K562 (cell line): ENCODE results near the gene MICAL2. TPM values are rescaled to one million over a fixed set of nuclear protein-coding genes. Genes with fewer than 3 reads are reported as not detected.

ENCODE experiments used
- ATAC-seq: fragments of 200-7000 bp; cut with Tn5 transposase; 3 replicates; pipeline ENCODE4 v1.9.1; 2020; ENCODE audit warnings: moderate library complexity
- BruUV-seq: library from RNA; stranded (reverse); fragments of 400-500 nt; replicated peaks from 2 replicates; lab custom pipeline; 2021; lab: Mats Ljungman, UMichigan
- CTCF ChIA-PET: fragments of 300-600 bp; formaldehyde crosslinking; extraction: SDS; loops from one replicate; lab custom pipeline; 2021; ENCODE audit warnings: low intra/inter-chr PET ratio; lab: Yijun Ruan, JAX
- POLR2A ChIA-PET: fragments of 300-600, 350-650 bp; sonication (Branson Sonifier 250); formaldehyde crosslinking; extraction: SDS; loops from one replicate; lab custom pipeline; 2021; ENCODE audit warnings: antibody characterized with exemption, inconsistent platforms; lab: Yijun Ruan, JAX
- DNase-seq, 4 experiments: peaks; one replicate each; pipeline versions ENCODE4 v3.0.0 to v3.0.0-alpha.2; 2011 to 2018; ENCODE audit warnings: low spot score in 3 of 4, mixed read lengths in 3 of 4; ENCODE audit errors: extremely low read depth in 1 of 4
- FAIRE-seq: peaks from 2 replicates; lab custom pipeline; 2011; peaks lifted over from hg19 to GRCh38; lab: Jason Lieb, UNC
- H2AFZ ChIP-seq: 2 replicates; pipeline ENCODE4 v1.6.0; 2011; ENCODE audit warnings: low read depth, low read length, control low read depth, inconsistent platforms
- H3K27ac ChIP-seq: fragments of 200-600 bp; 3 replicates; pipeline ENCODE4 v1.8.0; 2011; ENCODE audit warnings: low read depth, mild to moderate bottlenecking, control low read depth, inconsistent platforms, low read length, moderate library complexity, mixed read lengths; ENCODE audit errors: extremely low read depth
- H3K27me3 ChIP-seq, 2 experiments: fragments of 300-600 bp in 1 of 2; 2 replicates in 1 of 2; 3 replicates in 1 of 2; pipeline versions ENCODE4 v1.6.0 to v1.8.0; 2011; ENCODE audit warnings: inconsistent platforms in 2 of 2, low read length in 2 of 2, mild to moderate bottlenecking in 1 of 2, mixed read lengths in 1 of 2, moderate library complexity in 1 of 2; ENCODE audit not compliant: control insufficient read depth in 2 of 2, insufficient read depth in 2 of 2
- H3K36me3 ChIP-seq: fragments of 300-600 bp; 3 replicates; pipeline ENCODE4 v1.8.0; 2011; ENCODE audit warnings: mild to moderate bottlenecking, low read length, inconsistent platforms; ENCODE audit not compliant: control insufficient read depth, insufficient read depth
- H3K4me1 ChIP-seq, 2 experiments: fragments of 200-600 bp in 1 of 2; replicated peaks in 1 of 2; 2 replicates in 1 of 2; 3 replicates in 1 of 2; pipeline versions ENCODE4 v1.5.1 to v1.8.0; 2011; ENCODE audit warnings: inconsistent platforms in 2 of 2, low read length in 2 of 2, mild to moderate bottlenecking in 1 of 2, mixed read lengths in 1 of 2, moderate library complexity in 1 of 2; ENCODE audit not compliant: control insufficient read depth in 2 of 2, insufficient read depth in 2 of 2
- H3K4me2 ChIP-seq: 2 replicates; pipeline ENCODE4 v1.6.1; 2011; ENCODE audit warnings: low read length, control low read depth, inconsistent platforms, mixed read lengths; ENCODE audit not compliant: insufficient read depth
- H3K4me3 ChIP-seq: fragments of 200-600 bp; sonication (generic), shearing (Covaris generic); 2 replicates; pipeline ENCODE4 v1.5.1; 2016; ENCODE audit warnings: control low read depth, inconsistent platforms
- H3K79me2 ChIP-seq: fragments of 200-600 bp; 3 replicates; pipeline ENCODE4 v1.8.0; 2011; ENCODE audit warnings: low read length, inconsistent platforms; ENCODE audit not compliant: control insufficient read depth, insufficient read depth
- H3K9ac ChIP-seq, 2 experiments: 2 replicates each; pipeline versions ENCODE4 v1.6.0 to v1.6.1; 2011; ENCODE audit warnings: low read depth in 2 of 2, low read length in 2 of 2, control low read depth in 1 of 2, inconsistent platforms in 1 of 2, mild to moderate bottlenecking in 1 of 2, mixed read lengths in 1 of 2; ENCODE audit not compliant: insufficient read depth in 1 of 2
- H3K9me1 ChIP-seq: one replicate; pipeline ENCODE4 v1.6.0; 2011; ENCODE audit warnings: inconsistent platforms, mild to moderate bottlenecking, low read length, moderate library complexity; ENCODE audit not compliant: control insufficient read depth, insufficient read depth
- H3K9me3 ChIP-seq: replicated peaks from 2 replicates; pipeline ENCODE4 v1.5.1; 2011; ENCODE audit warnings: low read depth, low read length, inconsistent platforms; ENCODE audit not compliant: control insufficient read depth, insufficient read depth
- H4K20me1 ChIP-seq: replicated peaks from 2 replicates; pipeline ENCODE4 v1.6.1; 2011; ENCODE audit warnings: low read length, inconsistent platforms, mixed read lengths; ENCODE audit not compliant: control insufficient read depth, insufficient read depth
- CBFB ChIP-seq: sonication (generic); formaldehyde crosslinking; IDR thresholded peaks from 2 replicates; pipeline ENCODE4 v1.4.0; 2020; ENCODE audit warnings: mild to moderate bottlenecking, missing genetic modification reagents
- FOSL1 ChIP-seq: fragments of 200-800 bp; sonication (Bioruptor generic); conservative IDR thresholded peaks from 2 replicates; pipeline ENCODE4 v1.6.1; 2016; ENCODE audit warnings: missing genetic modification characterization, missing compliant biosample characterization
- FOXK1 ChIP-seq: sonication (generic); formaldehyde crosslinking; IDR thresholded peaks from 2 replicates; pipeline ENCODE4 v1.8.0; 2022; ENCODE audit warnings: missing genetic modification reagents, mild to moderate bottlenecking, borderline replicate concordance
- MTA3 ChIP-seq: fragments of 450-650 bp; formaldehyde crosslinking; IDR thresholded peaks from 2 replicates; pipeline ENCODE4 v1.6.1; 2017; ENCODE audit warnings: mild to moderate bottlenecking, borderline replicate concordance
- NEUROD1 ChIP-seq: fragments of 150-350 bp; IDR thresholded peaks from 2 replicates; pipeline ENCODE4 v1.6.1; 2014; ENCODE audit warnings: borderline replicate concordance, low read length, low read depth; ENCODE audit not compliant: partially characterized antibody
- NFE2L1 ChIP-seq: fragments of 450-650 bp; IDR thresholded peaks from 2 replicates; pipeline ENCODE4 v1.6.1; 2016; ENCODE audit warnings: missing genetic modification characterization, low read depth, mild to moderate bottlenecking, missing compliant biosample characterization, moderate library complexity, borderline replicate concordance
- POLR2AphosphoS2 ChIP-seq: IDR thresholded peaks from 2 replicates; pipeline ENCODE4 v1.6.1; 2012; ENCODE audit warnings: low read length, improper control_type of control experiment
- POLR2G ChIP-seq: fragments of 200-400 bp; formaldehyde crosslinking; IDR thresholded peaks from 2 replicates; pipeline ENCODE4 v1.6.1; 2017; ENCODE audit warnings: low read depth, mild to moderate bottlenecking, antibody characterized with exemption, low read length, moderate library complexity
- POU5F1 ChIP-seq: fragments of 150-350 bp; IDR thresholded peaks from 2 replicates; pipeline ENCODE4 v1.6.1; 2014; ENCODE audit warnings: borderline replicate concordance, low read length, low read depth, mild to moderate bottlenecking; ENCODE audit not compliant: partially characterized antibody
- TCF3 ChIP-seq: sonication (generic); formaldehyde crosslinking; IDR thresholded peaks from 2 replicates; pipeline ENCODE4 v1.4.0; 2020; ENCODE audit warnings: mild to moderate bottlenecking, missing genetic modification reagents
- TCF7L2 ChIP-seq: fragments of 150-350 bp; IDR thresholded peaks from 2 replicates; pipeline ENCODE4 v1.6.1; 2016; ENCODE audit warnings: low read depth, mild to moderate bottlenecking, low read length, moderate library complexity
- YBX1 ChIP-seq: fragments of 450-650 bp; IDR thresholded peaks from 2 replicates; pipeline ENCODE4 v1.7.1; 2016; ENCODE audit warnings: mild to moderate bottlenecking
- ZBED1 ChIP-seq: IDR thresholded peaks from 2 replicates; pipeline ENCODE4 v1.6.1; 2014
- ZNF124 ChIP-seq: sonication (generic); formaldehyde crosslinking; IDR thresholded peaks from 2 replicates; pipeline ENCODE4 v1.8.1; 2022; ENCODE audit warnings: missing genetic modification reagents
- ZNF174 ChIP-seq: fragments of 250-450 bp; sonication (Bioruptor Pico); IDR thresholded peaks from 2 replicates; pipeline ENCODE4 v1.4.0; 2020; ENCODE audit warnings: mild to moderate bottlenecking
- ZNF764 ChIP-seq: fragments of 250-450 bp; sonication (Bioruptor Pico); IDR thresholded peaks from 2 replicates; pipeline ENCODE4 v1.4.0; 2020; ENCODE audit warnings: low read depth, mild to moderate bottlenecking, moderate library complexity
- ZNF778 ChIP-seq: fragments of 450-650 bp; formaldehyde crosslinking; IDR thresholded peaks from 2 replicates; pipeline ENCODE4 v1.4.0; 2020; ENCODE audit warnings: mild to moderate bottlenecking, moderate library complexity
- WGBS: fragments of 100-300 bp; shearing (Covaris generic); methylation state at CpG from one replicate; pipeline ENCODE4 v1.1.6; 2016; ENCODE audit warnings: low coverage, mixed read lengths; ENCODE audit not compliant: insufficient coverage; ENCODE audit errors: missing lambda C conversion rate; 5-methylcytosine and 5-hydroxymethylcytosine counted together
- in situ Hi-C: fragments of 300-500 bp; cut with MboI; formaldehyde crosslinking; loops from 4 replicates; pipeline ENCODE4 v1.15.0; 2018; ENCODE audit warnings: inconsistent platforms, mixed read lengths
- intact Hi-C: fragments of 100-400 bp; cut with micrococcal nuclease; formaldehyde crosslinking; loops from 2 replicates; pipeline ENCODE4 v1.14.2; 2022
- polyA plus RNA-seq, 8 experiments: library from polyadenylated mRNA; depleted of rRNA in 4 of 8; stranded (reverse) in 5 of 8; unstranded in 3 of 8; fragments of >200 nt; fragmentation: Nextera tagmentation in 2 of 8; fragmentation: Illumina TruSeq in 1 of 8; extraction: Ambion mirVana in 2 of 8; extraction: Trizol in 1 of 8; gene quantifications; 2 replicates each; pipeline versions ENCODE4 v1.2.1 to v1.2.3, GENCODE V29; 2011 to 2014; ENCODE audit warnings: inconsistent platforms in 1 of 8, missing spikeins in 1 of 8
- total RNA-seq, 7 experiments: library from RNA; depleted of rRNA in 6 of 7; stranded (reverse); fragments of >200 nt in 6 of 7; fragmentation: Illumina TruSeq in 2 of 7; extraction: Trizol in 2 of 7; gene quantifications; 2 replicates each; pipeline versions ENCODE4 v1.2.1 to v1.2.3, GENCODE V29; 2011 to 2021; ENCODE audit warnings: low replicate concordance in 1 of 7
- TF ChIP-seq, protein P1 (sequence below), 2 experiments: fragments of 450-650 bp in 1 of 2; sonication (generic) in 1 of 2; formaldehyde crosslinking; conservative IDR thresholded peaks; 2 replicates each; pipeline versions ENCODE4 v1.4.0 to v1.8.1; 2020 to 2022; ENCODE audit warnings: mild to moderate bottlenecking in 1 of 2, missing genetic modification reagents in 1 of 2

MICAL2 gene
- total and polyA plus RNA-seq, 9 of the 15 experiments (the other 6 are each of a cell fraction or from before 2014, with no cell fraction given): 4.7 to 64.2 (median 33.6) TPM

- FAIRE-seq (no peak), ATAC-seq (no peak), DNase-seq (no peak)
- CTCF ChIA-PET: no interaction called here
- Histone ChIP-seq H3K9ac (no peak overlapping the region), H3K9me1 (no peaks in the 10 kb centered on the region), H3K4me3 (no peak overlapping the region), H3K4me2 (no peak overlapping the region), H3K4me1 (no peaks in the 10 kb centered on the region), H3K79me2 (no peaks in the 10 kb centered on the region), H3K27me3 (no peaks in the 10 kb centered on the region; a peak in 1 of 5 replicates), H4K20me1 (no peaks in the 10 kb centered on the region), H3K9me3 (0 out of 2 replicates have a peak, but pooled peaks cover 3% of the 10 kb centered on the region), H3K27ac (no peak overlapping the region), H2AFZ (no peak overlapping the region), H3K36me3 (no peaks in the 10 kb centered on the region)
- 6% methylated on average over 2 of the region's 2 CpGs for WGBS
- BruUV-seq: no TSS peak
- no peak for TF ChIP-seq ZNF778 (CRISPR knock-in tag)
- TF ChIP-seq POLR2AphosphoS2: no peak
- TF ChIP-seq ZNF124 (CRISPR knock-in tag): no peak
- no peak for TF ChIP-seq POU5F1
- TF ChIP-seq FOSL1 (tag): no peak
- no peak for TF ChIP-seq NFE2L1 (tag)
- no peak for TF ChIP-seq NEUROD1
- TF ChIP-seq ZNF764 (CRISPR knock-in tag): no peak
- TF ChIP-seq TCF7L2: no peak
- no peak for TF ChIP-seq CBFB
- no peak for TF ChIP-seq TCF3 (CRISPR knock-in tag)
- no peak for TF ChIP-seq ZBED1
- TF ChIP-seq ZNF174 (CRISPR knock-in tag): no peak
- TF ChIP-seq YBX1: no peak
- TF ChIP-seq, protein P1, sequence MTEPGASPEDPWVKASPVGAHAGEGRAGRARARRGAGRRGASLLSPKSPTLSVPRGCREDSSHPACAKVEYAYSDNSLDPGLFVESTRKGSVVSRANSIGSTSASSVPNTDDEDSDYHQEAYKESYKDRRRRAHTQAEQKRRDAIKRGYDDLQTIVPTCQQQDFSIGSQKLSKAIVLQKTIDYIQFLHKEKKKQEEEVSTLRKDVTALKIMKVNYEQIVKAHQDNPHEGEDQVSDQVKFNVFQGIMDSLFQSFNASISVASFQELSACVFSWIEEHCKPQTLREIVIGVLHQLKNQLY (CRISPR knock-in tag; conservative IDR thresholded peaks at IDR 0.05): no peak
- TF ChIP-seq FOXK1 (CRISPR knock-in tag): no peak
- TF ChIP-seq POLR2G: no peak
- TF ChIP-seq MTA3: no peak
- intact Hi-C loops: no loop called here
- in situ Hi-C loops: no loop called here
- POLR2A ChIA-PET: interaction anchor here (0.6 kb wide), 1 partner anchor 299 kb away, joined by 3 read pairs; no protein-coding TSS in a partner anchor
Measured at GRCh38 chr11:12303421-12304149, 193.2 kb downstream of the MICAL2 start.
